Activated CD8-positive, alpha-beta memory T cell treated with anti-CD3 and anti-CD28 coated beads, Interleukin-2, amount 10 ng/mL, durations not matched to agents 7 days and 5 days (primary cell): ENCODE measurements around the gene ATP6AP1. TPM values are rescaled to one million over a fixed set of nuclear protein-coding genes. Genes with fewer than 3 reads are reported as not detected.

Experiments
- ATAC-seq: fragments of 150-1000 bp; cut with Tn5 transposase; one replicate; pipeline ENCODE4 v1.10.0; 2021; ENCODE audit warnings: moderate library complexity
- CTCF ChIA-PET: fragments of 350-600 bp; sonication (Branson Sonifier 250); formaldehyde crosslinking; loops from one replicate; lab custom pipeline; 2021; ENCODE audit warnings: antibody characterized with exemption; lab: Charles Lee
- DNase-seq: peaks from one replicate; pipeline ENCODE4 v3.0.0-alpha.2; 2020
- H3K27ac Mint-ChIP-seq: one replicate; pipeline ENCODE4 v1.8.0; 2021; ENCODE audit warnings: mild to moderate bottlenecking, mixed read lengths
- H3K27me3 Mint-ChIP-seq: one replicate; pipeline ENCODE4 v1.8.0; 2021; ENCODE audit warnings: mixed read lengths
- H3K36me3 Mint-ChIP-seq: one replicate; pipeline ENCODE4 v1.8.0; 2021; ENCODE audit warnings: mild to moderate bottlenecking, mixed read lengths
- H3K4me1 Mint-ChIP-seq: one replicate; pipeline ENCODE4 v1.8.0; 2021; ENCODE audit warnings: mixed read lengths
- H3K4me3 Mint-ChIP-seq: one replicate; pipeline ENCODE4 v1.8.0; 2021; ENCODE audit warnings: mild to moderate bottlenecking, moderate library complexity, mixed read lengths
- H3K9me3 Mint-ChIP-seq: one replicate; pipeline ENCODE4 v1.8.0; 2022; ENCODE audit warnings: low read depth, mixed read lengths
- total RNA-seq, 2 experiments: library from RNA; stranded (reverse); gene quantifications; one replicate each; pipeline ENCODE4 v1.2.3, GENCODE V29; 2021

ATP6AP1 gene
- total RNA-seq, 2 experiments from 2014 or later = 42.0 to 48.4 TPM

DNA sequence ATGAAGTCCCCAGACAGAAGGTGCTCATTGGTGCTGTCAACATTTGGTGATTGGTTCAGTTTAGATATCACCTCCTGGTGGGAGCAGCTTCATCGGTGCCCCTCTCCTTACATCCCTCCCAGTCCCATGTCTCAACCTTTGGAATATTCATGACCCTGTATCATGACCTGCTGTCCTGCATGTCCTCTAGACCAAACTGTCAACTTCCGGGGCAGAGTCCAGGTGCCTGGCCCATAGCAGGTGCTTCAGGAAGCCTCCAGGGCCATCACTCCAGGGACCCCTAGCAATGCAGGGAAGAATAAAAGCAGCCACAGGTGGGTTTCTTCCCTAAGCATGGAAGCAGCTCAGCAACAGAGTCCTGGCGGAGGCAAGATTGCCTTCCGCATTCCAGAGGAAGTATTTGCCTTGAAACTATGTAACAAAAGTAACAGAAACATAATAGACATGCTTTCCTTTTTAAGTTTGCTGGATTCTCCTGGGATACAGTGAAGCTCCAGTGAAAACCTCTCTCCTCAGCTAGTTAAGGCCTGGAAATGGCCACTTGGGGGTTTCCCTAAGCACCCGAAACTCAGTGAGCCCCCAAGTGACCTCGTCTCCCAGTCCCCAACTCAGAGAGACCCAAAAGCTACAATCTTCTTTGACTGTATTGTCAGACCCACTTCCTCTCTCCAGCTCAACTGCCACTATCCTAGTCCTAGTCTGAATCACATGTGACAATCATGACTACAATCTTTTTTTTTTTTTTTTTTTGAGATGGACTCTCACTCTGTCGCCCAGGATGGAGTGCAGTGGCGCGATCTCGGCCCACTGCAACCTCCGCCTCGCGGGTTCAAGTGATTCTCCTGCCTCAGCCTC, 1.3 kb upstream of the ATP6AP1 start:
- DNase-seq (no peak), ATAC-seq (no peak)
- H3K36me3 Mint-ChIP-seq = no peaks in the 10 kb centered on the region
- CTCF ChIA-PET = no interaction called here
- H3K27me3 Mint-ChIP-seq = no peaks in the 10 kb centered on the region
- H3K4me1 Mint-ChIP-seq = peaks cover 29% of the 10 kb centered on the region
- no peak overlapping the region for H3K4me3 Mint-ChIP-seq
- no peaks in the 10 kb centered on the region for H3K9me3 Mint-ChIP-seq
- H3K27ac Mint-ChIP-seq = no peak overlapping the region

GRCh38 chrX:154429711-154430110, 1.2 kb downstream of the ATP6AP1 start:
- Mint-ChIP-seq H3K4me3 (peak overlapping the region; percentile 74), H3K36me3 (no peaks in the 10 kb centered on the region), H3K27me3 (no peaks in the 10 kb centered on the region), H3K9me3 (no peaks in the 10 kb centered on the region), H3K4me1 (peaks cover 25% of the 10 kb centered on the region), H3K27ac (no peak overlapping the region)
- DNase-seq (no peak), ATAC-seq (no peak)
- CTCF ChIA-PET = interaction anchor here (0.7 to 1.3 kb wide), 4 partner anchors 15 to 604 kb away, joined by 3 to 5 read pairs (median 3); partner anchors contain the start of gene UBL4A

DNA sequence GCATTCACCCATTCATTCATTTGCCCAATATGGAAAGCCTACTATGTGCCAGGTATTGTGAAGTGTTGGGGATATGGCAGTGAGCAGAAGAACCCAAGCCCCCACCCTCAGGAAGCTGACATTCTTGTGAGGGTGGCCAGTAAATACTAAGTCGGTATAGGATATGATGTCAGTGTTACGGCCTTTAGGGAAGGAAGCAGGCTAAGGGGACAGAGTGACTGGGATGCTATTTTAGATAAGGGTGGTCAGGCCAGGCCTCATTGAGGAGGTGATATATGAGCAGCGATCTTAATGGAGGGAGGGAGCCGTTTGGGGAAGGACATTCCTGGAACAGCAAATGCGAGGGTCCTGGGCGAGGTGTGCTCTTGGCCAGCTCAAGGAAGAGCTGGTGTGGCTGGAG, 2.0 kb downstream of the ATP6AP1 start:
- peak overlapping the region; percentile 26 for H3K4me3 Mint-ChIP-seq
- H3K27me3 Mint-ChIP-seq = no peaks in the 10 kb centered on the region
- H3K9me3 Mint-ChIP-seq = no peaks in the 10 kb centered on the region
- DNase-seq (no peak), ATAC-seq (no peak)
- no peaks in the 10 kb centered on the region for H3K36me3 Mint-ChIP-seq
- CTCF ChIA-PET = interaction anchor here (0.7 to 1.3 kb wide), 2 partner anchors 21 to 604 kb away, joined by 3 to 5 read pairs; no protein-coding TSS in a partner anchor
- peak overlapping the region; percentile 4 for H3K27ac Mint-ChIP-seq
- peaks cover 25% of the 10 kb centered on the region for H3K4me1 Mint-ChIP-seq

- ATAC-seq = no peak
- peak overlapping the region; percentile 4 for H3K27ac Mint-ChIP-seq
- no peak for DNase-seq
- H3K4me1 Mint-ChIP-seq = peaks cover 28% of the 10 kb centered on the region
- no peaks in the 10 kb centered on the region for H3K27me3 Mint-ChIP-seq
- H3K36me3 Mint-ChIP-seq = no peaks in the 10 kb centered on the region
- no peak overlapping the region for H3K4me3 Mint-ChIP-seq
- H3K9me3 Mint-ChIP-seq = no peaks in the 10 kb centered on the region
- CTCF ChIA-PET = no interaction called here
Observed at GRCh38 chrX:154430916-154431315, 2.4 kb downstream of the ATP6AP1 start.

DNA sequence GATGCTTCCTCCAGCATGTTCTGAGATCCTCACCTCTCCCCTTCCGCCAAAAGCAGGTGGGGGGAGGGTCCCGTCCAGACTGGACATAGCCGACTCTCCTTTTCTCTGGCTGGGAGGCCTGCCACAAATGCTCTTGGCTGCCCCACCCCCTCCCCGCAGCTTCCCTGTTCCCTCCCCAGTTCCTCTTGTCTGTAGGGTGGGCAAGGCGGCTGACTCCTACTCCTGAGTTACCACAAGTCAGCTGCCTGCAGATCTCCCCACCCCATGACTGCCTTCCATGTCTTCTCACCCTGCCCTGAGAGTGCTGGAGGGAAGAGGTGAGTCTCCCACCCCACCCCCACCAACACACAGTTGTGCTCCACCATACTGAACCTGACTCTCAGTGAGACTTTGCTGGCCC, 2.9 kb downstream of the ATP6AP1 start:
- CTCF ChIA-PET = no interaction called here
- Mint-ChIP-seq H3K27me3 (no peaks in the 10 kb centered on the region), H3K9me3 (no peaks in the 10 kb centered on the region), H3K27ac (no peak overlapping the region), H3K36me3 (no peaks in the 10 kb centered on the region), H3K4me3 (no peak overlapping the region), H3K4me1 (peaks cover 32% of the 10 kb centered on the region)
- DNase-seq = no peak
- no peak for ATAC-seq

GRCh38 chrX:154432210-154432609, 3.7 kb downstream of the ATP6AP1 start:
- Mint-ChIP-seq H3K4me1 (peaks cover 31% of the 10 kb centered on the region), H3K27ac (no peak overlapping the region), H3K4me3 (no peak overlapping the region), H3K9me3 (no peaks in the 10 kb centered on the region), H3K36me3 (no peaks in the 10 kb centered on the region), H3K27me3 (no peaks in the 10 kb centered on the region)
- ATAC-seq = no peak
- no peak for DNase-seq
- CTCF ChIA-PET = no interaction called here

DNA sequence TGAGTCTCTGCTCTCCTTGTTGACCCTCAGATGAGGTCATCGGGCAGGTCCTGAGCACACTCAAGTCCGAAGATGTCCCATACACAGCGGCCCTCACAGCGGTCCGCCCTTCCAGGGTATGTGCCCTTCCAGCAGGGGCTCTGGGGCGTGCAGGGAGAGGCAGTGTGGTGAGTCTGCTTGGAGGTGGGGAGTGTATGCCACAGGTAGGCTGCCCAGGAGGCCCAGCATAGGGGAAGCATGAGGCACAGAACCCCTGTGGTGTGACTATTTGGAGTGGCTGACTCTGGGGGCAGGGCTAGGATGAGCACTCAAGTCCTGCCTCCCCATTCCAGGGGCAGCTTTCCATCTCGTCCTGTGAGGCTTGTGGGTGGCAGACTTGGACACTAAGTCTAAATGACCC, 5.1 kb downstream of the ATP6AP1 start:
- DNase-seq = no peak
- CTCF ChIA-PET = no interaction called here
- Mint-ChIP-seq H3K27ac (no peak overlapping the region), H3K4me3 (no peak overlapping the region), H3K36me3 (peaks cover 5% of the 10 kb centered on the region), H3K9me3 (no peaks in the 10 kb centered on the region), H3K27me3 (no peaks in the 10 kb centered on the region), H3K4me1 (peaks cover 30% of the 10 kb centered on the region)
- ATAC-seq = no peak

- H3K9me3 Mint-ChIP-seq = no peaks in the 10 kb centered on the region
- no peak overlapping the region for H3K27ac Mint-ChIP-seq
- ATAC-seq (no peak), DNase-seq (no peak)
- CTCF ChIA-PET = no interaction called here
- H3K36me3 Mint-ChIP-seq = peaks cover 5% of the 10 kb centered on the region
- no peaks in the 10 kb centered on the region for H3K27me3 Mint-ChIP-seq
- no peak overlapping the region for H3K4me3 Mint-ChIP-seq
- H3K4me1 Mint-ChIP-seq = peaks cover 28% of the 10 kb centered on the region
Observed at GRCh38 chrX:154434394-154435168, 6.1 kb downstream of the ATP6AP1 start.

- Mint-ChIP-seq H3K4me1 (peaks cover 25% of the 10 kb centered on the region), H3K4me3 (no peak overlapping the region), H3K27ac (no peak overlapping the region), H3K9me3 (no peaks in the 10 kb centered on the region), H3K36me3 (peaks cover 6% of the 10 kb centered on the region), H3K27me3 (no peaks in the 10 kb centered on the region)
- DNase-seq (no peak), ATAC-seq (no peak)
- CTCF ChIA-PET = no interaction called here
Observed at GRCh38 chrX:154435171-154435733, 6.8 kb downstream of the ATP6AP1 start.

- peak overlapping the region; percentile 66 for H3K4me3 Mint-ChIP-seq
- DNase-seq = peak; percentile 61
- peak overlapping the region; percentile 82 for H3K27ac Mint-ChIP-seq
- peak; percentile 78 for ATAC-seq
- H3K9me3 Mint-ChIP-seq = no peaks in the 10 kb centered on the region
- H3K36me3 Mint-ChIP-seq = peaks cover 8% of the 10 kb centered on the region
- no peaks in the 10 kb centered on the region for H3K27me3 Mint-ChIP-seq
- CTCF ChIA-PET = no interaction called here
- H3K4me1 Mint-ChIP-seq = peaks cover 22% of the 10 kb centered on the region
Observed at GRCh38 chrX:154436374-154436982, 8.0 kb downstream of the ATP6AP1 start.

DNA sequence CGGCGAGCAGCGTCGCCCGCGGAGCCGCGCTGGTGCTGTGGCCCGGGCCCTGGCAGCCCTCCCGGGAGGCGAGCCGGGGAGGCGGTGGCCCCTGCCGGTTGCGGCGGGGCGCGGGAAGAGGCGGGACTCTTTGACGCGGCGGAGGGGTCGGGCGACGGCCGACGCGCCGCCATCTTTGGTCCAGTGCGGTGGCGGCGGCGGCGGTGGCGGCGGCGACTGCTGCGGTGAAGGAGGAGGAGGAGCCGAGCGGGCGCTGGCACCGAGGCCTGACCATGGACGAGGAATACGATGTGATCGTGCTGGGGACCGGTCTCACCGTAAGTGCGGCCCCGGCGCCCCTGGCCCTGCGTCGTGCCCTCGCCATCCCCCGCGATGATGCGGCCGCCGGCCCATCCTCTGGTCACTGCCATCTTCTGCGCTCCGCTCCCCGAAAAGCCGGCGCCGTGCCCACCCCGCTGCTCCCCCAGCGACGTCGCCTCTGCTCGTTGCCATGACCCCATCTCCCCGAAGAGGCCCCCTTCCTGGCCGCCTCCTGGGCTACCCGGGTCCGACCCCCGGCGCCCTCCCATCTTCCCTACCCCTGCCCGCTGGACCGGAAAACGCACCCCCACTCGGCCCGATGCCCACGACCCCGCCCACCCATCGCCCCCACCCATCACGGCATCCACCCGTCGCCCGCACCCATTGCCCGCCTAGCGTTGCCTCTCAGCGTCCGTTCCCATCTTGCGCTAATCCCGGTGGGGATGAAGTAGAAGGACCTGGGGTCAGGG, 8.7 kb downstream of the ATP6AP1 start, which contains the start of gene GDI1:
Gene GDI1 (plus strand): TSS at position 172 of the 770 bp plus-strand sequence. CDS start 101 bp downstream, at position 273.
- H3K9me3 Mint-ChIP-seq = no peaks in the 10 kb centered on the region
- H3K4me3 Mint-ChIP-seq = peak within 1 kb of the TSS; percentile 80
- peaks cover 12% of the 10 kb centered on the region for H3K36me3 Mint-ChIP-seq
- peak; percentile 61 for DNase-seq
- ATAC-seq = peak; percentile 66
- CTCF ChIA-PET = no interaction called here
- no peaks in the 10 kb centered on the region for H3K27me3 Mint-ChIP-seq
- H3K4me1 Mint-ChIP-seq = peaks cover 26% of the 10 kb centered on the region
- H3K27ac Mint-ChIP-seq = peak within 1 kb of the TSS; percentile 82

GRCh38 chrX:154437971-154438893, 9.8 kb downstream of the ATP6AP1 start:
- CTCF ChIA-PET = no interaction called here
- ATAC-seq (no peak), DNase-seq (no peak)
- H3K9me3 Mint-ChIP-seq = no peaks in the 10 kb centered on the region
- peak overlapping the region; percentile 72 for H3K27ac Mint-ChIP-seq
- peak overlapping the region; percentile 80 for H3K4me3 Mint-ChIP-seq
- no peaks in the 10 kb centered on the region for H3K27me3 Mint-ChIP-seq
- H3K36me3 Mint-ChIP-seq = peaks cover 12% of the 10 kb centered on the region
- peaks cover 26% of the 10 kb centered on the region for H3K4me1 Mint-ChIP-seq
